ENCODE measurements around the gene STAMBP.
A peak's percentile ranks its signal among the peaks of the same experiment; 100 is the strongest.

STAMBP gene

GRCh38 chr2:73913414-73914054, 84.8 kb downstream of the STAMBP start:
- H3K4me3 ChIP-seq (ENCODE audit: low read depth, low read length), result no peak overlapping the region
- DNase-seq (ENCODE audit: low read depth), result no peak
- no peak for TF ChIP-seq CTCF (IDR thresholded peaks at IDR 0.05; ENCODE audit: insufficient read depth, low read depth, low read length, missing control alignments)

- no peak overlapping the region for H3K4me3 ChIP-seq (ENCODE audit: low read depth, low read length)
- no peak for TF ChIP-seq CTCF (IDR thresholded peaks at IDR 0.05; ENCODE audit: insufficient read depth, low read depth, low read length, missing control alignments)
- no peak for DNase-seq (ENCODE audit: low read depth)
Measured at GRCh38 chr2:73914667-73915066, 85.9 kb downstream of the STAMBP start.

- DNase-seq (ENCODE audit: low read depth), result no peak
- TF ChIP-seq CTCF (IDR thresholded peaks at IDR 0.05; ENCODE audit: insufficient read depth, low read depth, low read length, missing control alignments), result no peak
- H3K4me3 ChIP-seq (ENCODE audit: low read depth, low read length), result no peak overlapping the region
Measured at GRCh38 chr2:73915437-73915993, 86.8 kb downstream of the STAMBP start.

- no peak for DNase-seq (ENCODE audit: low read depth)
- no peak overlapping the region for H3K4me3 ChIP-seq (ENCODE audit: low read depth, low read length)
- no peak for TF ChIP-seq CTCF (IDR thresholded peaks at IDR 0.05; ENCODE audit: insufficient read depth, low read depth, low read length, missing control alignments)
Measured at GRCh38 chr2:73916666-73917065, 87.9 kb downstream of the STAMBP start.

- TF ChIP-seq CTCF (IDR thresholded peaks at IDR 0.05; ENCODE audit: insufficient read depth, low read depth, low read length, missing control alignments), result no peak
- no peak overlapping the region for H3K4me3 ChIP-seq (ENCODE audit: low read depth, low read length)
- no peak for DNase-seq (ENCODE audit: low read depth)
Measured at GRCh38 chr2:73917296-73917695, 88.5 kb downstream of the STAMBP start.

GRCh38 chr2:73917696-73918207, 89.0 kb downstream of the STAMBP start:
- H3K4me3 ChIP-seq (ENCODE audit: low read depth, low read length), result no peak overlapping the region
- TF ChIP-seq CTCF (IDR thresholded peaks at IDR 0.05; ENCODE audit: insufficient read depth, low read depth, low read length, missing control alignments), result no peak

GRCh38 chr2:73918856-73919255, 90.1 kb downstream of the STAMBP start:
- no peak overlapping the region for H3K4me3 ChIP-seq (ENCODE audit: low read depth, low read length)
- no peak for TF ChIP-seq CTCF (IDR thresholded peaks at IDR 0.05; ENCODE audit: insufficient read depth, low read depth, low read length, missing control alignments)
- DNase-seq (ENCODE audit: low read depth), result no peak

More at GRCh38 chr2:73917696-73918207, 89.0 kb downstream of the STAMBP start:
- peak; percentile 17 for DNase-seq (ENCODE audit: low read depth)

All from GM12865 (cell line).